ENCODE data around the gene PPP3R1. TPM values are rescaled to one million over a fixed set of nuclear protein-coding genes. Genes with fewer than 3 reads are reported as not detected.
A peak's percentile ranks its signal among the peaks of the same experiment; 100 is the strongest.

Gene PPP3R1
- total RNA-seq (2014; rRNA removed; shearing (Covaris generic)): 39.3 and 45.2 TPM in 2 replicates
- polyA plus RNA-seq (2014; cell fraction: nucleus; rRNA removed): 22.7 and 33.2 TPM in 2 replicates

- DNase-seq (ENCODE audit: extremely low read depth, low read depth): peak; percentile 93
Measured at GRCh38 chr2:68252400-68253218, at the start of gene PPP3R1. PPP3R1 (minus strand) TSS chr2:68252532; CDS start chr2:68252127, 405 bp downstream.

- no peak for DNase-seq (ENCODE audit: extremely low read depth, low read depth)
Measured at GRCh38 chr2:68295516-68295915, 43.2 kb upstream of the PPP3R1 start.

GRCh38 chr2:68294913-68295312 is 42.6 kb upstream of the PPP3R1 start:
- no peak for DNase-seq (ENCODE audit: extremely low read depth, low read depth)

- DNase-seq (ENCODE audit: extremely low read depth, low read depth): no peak
Measured at GRCh38 chr2:68294187-68294586, 41.9 kb upstream of the PPP3R1 start.

- DNase-seq (ENCODE audit: extremely low read depth, low read depth): no peak
Measured at GRCh38 chr2:68293755-68294154, 41.4 kb upstream of the PPP3R1 start.

- DNase-seq (ENCODE audit: extremely low read depth, low read depth): no peak
Measured at GRCh38 chr2:68293024-68293423, 40.7 kb upstream of the PPP3R1 start.

GRCh38 chr2:68292108-68292710 is 39.9 kb upstream of the PPP3R1 start:
- peak; percentile 38 for DNase-seq (ENCODE audit: extremely low read depth, low read depth)

GRCh38 chr2:68291314-68291713 is 39.0 kb upstream of the PPP3R1 start:
- DNase-seq (ENCODE audit: extremely low read depth, low read depth): no peak

- DNase-seq (ENCODE audit: extremely low read depth, low read depth): no peak
Measured at GRCh38 chr2:68290901-68291300, 38.6 kb upstream of the PPP3R1 start.

GRCh38 chr2:68287580-68288441 is 35.5 kb upstream of the PPP3R1 start:
- no peak for DNase-seq (ENCODE audit: extremely low read depth, low read depth)

- DNase-seq (ENCODE audit: extremely low read depth, low read depth): no peak
Measured at GRCh38 chr2:68284896-68285295, 32.6 kb upstream of the PPP3R1 start.

GRCh38 chr2:68283419-68283812 is 31.1 kb upstream of the PPP3R1 start:
- no peak for DNase-seq (ENCODE audit: extremely low read depth, low read depth)

- DNase-seq (ENCODE audit: extremely low read depth, low read depth): peak; percentile 52
Measured at GRCh38 chr2:68282811-68283418, 30.6 kb upstream of the PPP3R1 start.

GRCh38 chr2:68280796-68281195 is 28.5 kb upstream of the PPP3R1 start:
- no peak for DNase-seq (ENCODE audit: extremely low read depth, low read depth)

- no peak for DNase-seq (ENCODE audit: extremely low read depth, low read depth)
Measured at GRCh38 chr2:68280348-68280747, 28.0 kb upstream of the PPP3R1 start.

GRCh38 chr2:68279691-68280090 is 27.4 kb upstream of the PPP3R1 start:
- no peak for DNase-seq (ENCODE audit: extremely low read depth, low read depth)

GRCh38 chr2:68278169-68278568 is 25.8 kb upstream of the PPP3R1 start:
- DNase-seq (ENCODE audit: extremely low read depth, low read depth): no peak

GRCh38 chr2:68274022-68274421 is 21.7 kb upstream of the PPP3R1 start:
- DNase-seq (ENCODE audit: extremely low read depth, low read depth): no peak

GRCh38 chr2:68272246-68272994 is 20.1 kb upstream of the PPP3R1 start:
- no peak for DNase-seq (ENCODE audit: extremely low read depth, low read depth)

- DNase-seq (ENCODE audit: extremely low read depth, low read depth): no peak
Measured at GRCh38 chr2:68266655-68267054, 14.3 kb upstream of the PPP3R1 start.

Measured in NCI-H460 (cell line).